Gastrocnemius medialis (tissue), 4 donors: ENCODE results near the gene WNK2.

Experiments used
- CTCF ChIP-seq, 5 experiments: fragments of 450-650 bp in 3 of 5; fragments of 200-600 bp in 2 of 5; sonication (generic) in 2 of 5; IDR thresholded peaks in 4 of 5; conservative IDR thresholded peaks in 1 of 5; 1 replicate in 4 of 5; 2 replicates in 1 of 5; pipeline ENCODE4 v1.5.1; 2016 to 2019; ENCODE audit warnings: antibody characterized with exemption in 5 of 5, mild to moderate bottlenecking in 3 of 5, moderate library complexity in 3 of 5
- POLR2A ChIP-seq, 2 donors: fragments of 450-650 bp; IDR thresholded peaks; one replicate each; pipeline ENCODE4 v1.6.1; 2017; ENCODE audit warnings: antibody characterized with exemption in 2 of 2, mild to moderate bottlenecking in 2 of 2, moderate library complexity in 2 of 2

DNA sequence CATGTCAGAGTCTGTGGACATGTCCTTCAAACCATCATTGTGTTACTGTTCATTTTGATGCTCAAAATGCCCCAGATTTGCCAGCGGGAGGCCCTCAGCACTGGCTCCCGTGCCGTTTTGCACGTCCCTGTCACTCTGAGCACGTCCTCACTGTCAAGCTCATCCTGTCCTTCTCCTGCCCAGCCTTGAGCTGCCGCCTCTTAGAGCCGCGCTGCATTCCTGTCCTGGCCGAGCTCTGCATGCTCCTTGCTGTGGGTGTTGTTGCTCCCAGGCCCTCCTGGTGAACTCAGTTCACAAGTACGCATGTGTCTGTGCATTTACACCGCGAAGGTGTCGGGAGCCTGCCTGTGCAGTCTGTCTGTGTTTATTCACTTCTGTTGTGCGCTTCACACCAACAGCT, 62.2 kb downstream of the WNK2 start:
- TF ChIP-seq CTCF (IDR thresholded peaks at IDR 0.05 in 4 of 5, conservative IDR thresholded peaks at IDR 0.05 in 1 of 5) (no peak), POLR2A (IDR thresholded peaks at IDR 0.05) (no peak)
